Fibroblast of mammary gland (primary cell): Measurements from ENCODE around the gene LRRC75A.

Experiments used
- DNase-seq: peaks from one replicate; pipeline ENCODE4 v3.0.0-alpha.2; 2010; ENCODE audit warnings: low read depth
- H3K4me3 ChIP-seq: 2 replicates; pipeline ENCODE4 v1.5.1; 2011; ENCODE audit warnings: low read depth, mild to moderate bottlenecking, low read length, moderate library complexity; ENCODE audit not compliant: control insufficient read depth
- CTCF ChIP-seq: conservative IDR thresholded peaks from 2 replicates; pipeline ENCODE4 v1.5.1; 2011; ENCODE audit warnings: low read depth, low read length, inconsistent platforms; ENCODE audit not compliant: control insufficient read depth, insufficient read depth

The LRRC75A gene

DNA sequence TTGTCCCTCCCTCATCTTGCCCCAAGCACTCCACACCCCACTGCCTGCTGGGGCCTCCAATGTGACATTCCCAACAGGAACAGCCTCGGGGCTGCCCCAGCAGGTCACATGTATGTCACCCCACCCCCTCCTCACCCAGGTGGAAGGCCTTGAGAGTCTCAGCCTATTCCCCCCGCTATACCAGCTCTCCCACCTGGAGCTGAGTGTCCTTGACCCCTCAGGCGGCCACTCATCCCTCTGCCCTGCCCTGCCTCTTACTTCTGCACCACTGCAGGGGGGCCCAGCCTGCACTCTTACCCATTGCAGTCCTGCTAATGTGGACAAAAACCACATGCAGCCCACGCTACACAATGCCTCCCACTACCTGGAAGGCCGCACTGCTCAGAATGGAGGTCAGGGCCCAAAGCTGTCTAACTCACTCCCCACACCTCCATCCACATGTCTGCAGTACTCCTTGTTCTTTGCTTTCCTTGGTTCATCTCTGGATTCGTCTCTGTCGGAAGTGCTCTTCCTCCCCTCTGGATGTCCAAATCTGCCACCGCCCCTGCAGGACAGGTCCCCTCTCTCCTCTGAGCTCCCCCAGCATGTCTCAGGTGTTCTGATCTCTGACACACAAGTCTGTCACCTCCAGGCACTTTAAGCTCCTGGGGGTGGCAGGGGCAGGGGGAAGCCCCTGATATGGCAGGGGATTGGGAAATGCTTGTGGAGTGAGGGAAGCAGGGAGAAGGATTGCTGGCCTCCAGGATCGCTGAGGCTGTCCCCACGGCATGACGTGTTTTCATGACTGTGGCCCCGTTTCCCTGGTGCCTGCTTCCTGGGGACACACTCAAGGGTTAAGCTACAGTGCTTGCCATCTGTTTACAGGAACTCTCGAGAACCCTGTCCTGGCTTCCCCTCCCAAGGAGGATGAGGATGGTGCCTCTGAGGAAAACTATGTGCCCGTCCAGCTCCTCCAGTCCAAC lies 55.8 kb downstream of the LRRC75A start:
- H3K4me3 ChIP-seq, result no peak overlapping the region
- no peak for DNase-seq
- TF ChIP-seq CTCF, result no peak

GRCh38 chr17:16434662-16435061 lies 57.3 kb downstream of the LRRC75A start:
- no peak for TF ChIP-seq CTCF
- no peak overlapping the region for H3K4me3 ChIP-seq

GRCh38 chr17:16433514-16433913 lies 58.5 kb downstream of the LRRC75A start:
- no peak for DNase-seq
- no peak overlapping the region for H3K4me3 ChIP-seq
- no peak for TF ChIP-seq CTCF

More at GRCh38 chr17:16434662-16435061, 57.3 kb downstream of the LRRC75A start:
- no peak for DNase-seq

GRCh38 chr17:16432017-16432416 lies 60.0 kb downstream of the LRRC75A start:
- no peak for TF ChIP-seq CTCF
- no peak for DNase-seq
- no peak overlapping the region for H3K4me3 ChIP-seq

- H3K4me3 ChIP-seq, result no peak overlapping the region
- DNase-seq, result no peak
- no peak for TF ChIP-seq CTCF
Observed at GRCh38 chr17:16430650-16431049, 61.3 kb downstream of the LRRC75A start.

DNA sequence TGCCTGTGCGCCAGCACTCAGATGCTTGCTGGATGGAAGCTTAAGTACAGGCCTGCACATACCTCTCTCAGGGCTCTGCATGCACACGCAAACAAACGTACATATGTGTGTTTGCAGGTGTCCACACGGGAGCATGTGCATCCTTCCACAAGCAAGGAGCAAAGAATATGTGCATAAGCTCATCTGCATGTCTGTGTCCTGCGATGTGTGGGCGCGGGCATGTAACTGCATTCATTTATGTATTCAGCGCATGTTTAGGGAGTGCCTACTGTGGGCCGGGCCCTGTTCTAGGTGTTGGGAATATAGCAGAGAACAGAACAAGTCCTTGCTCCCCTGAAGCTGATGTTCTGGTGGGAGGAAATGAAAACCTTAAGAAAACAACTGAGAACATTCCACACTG lies 62.9 kb downstream of the LRRC75A start:
- no peak overlapping the region for H3K4me3 ChIP-seq
- DNase-seq, result no peak
- no peak for TF ChIP-seq CTCF
